GM21367 (cell line): ENCODE results near the gene AWAT1.
"Not testable (repeated sequence)": the region's sequence is repeated elsewhere in the genome, so short reads cannot be mapped to it uniquely, and the experiment has no call there.

ENCODE experiments used
- ATAC-seq: cut with Tn5 transposase; IDR thresholded peaks from one replicate; pipeline ENCODE4 v1.9.1; 2021; ENCODE audit not compliant: unreplicated experiment

The AWAT1 gene

DNA sequence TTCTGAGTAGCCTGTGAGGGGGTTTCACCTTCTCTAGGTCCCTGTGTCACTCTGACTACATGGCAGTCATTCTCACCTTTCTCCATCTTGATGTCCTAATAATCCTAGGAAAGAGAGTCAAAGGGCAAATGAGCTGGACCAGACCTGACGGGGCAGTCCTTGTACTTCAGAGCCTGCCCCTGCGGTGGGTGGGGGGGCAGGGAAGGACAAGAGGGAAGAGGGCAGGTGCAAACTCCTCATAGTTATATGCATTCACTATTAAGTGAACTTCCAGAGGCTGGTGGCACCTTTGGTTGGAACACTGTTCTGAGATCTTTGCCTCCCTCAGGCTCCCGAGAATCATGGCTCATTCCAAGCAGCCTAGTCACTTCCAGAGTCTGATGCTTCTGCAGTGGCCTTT is at the start of gene AWAT1:
TSS of gene AWAT1 (plus strand) at position 301 of the 400 bp plus-strand sequence. CDS start at position 342, 41 bp downstream.
- ATAC-seq: no peak

- ATAC-seq: no peak
These were observed 44.2 kb upstream of the AWAT1 start for GRCh38 chrX:70190225-70190624.

GRCh38 chrX:70196961-70197720 is 37.3 kb upstream of the AWAT1 start:
- ATAC-seq: no peak

- ATAC-seq: no peak
These were observed 32.7 kb upstream of the AWAT1 start for GRCh38 chrX:70201732-70202131.

GRCh38 chrX:70208479-70208878 is 26.0 kb upstream of the AWAT1 start:
- ATAC-seq: no peak

GRCh38 chrX:70209570-70209969 is 24.9 kb upstream of the AWAT1 start:
- not testable (repeated sequence) for ATAC-seq

DNA sequence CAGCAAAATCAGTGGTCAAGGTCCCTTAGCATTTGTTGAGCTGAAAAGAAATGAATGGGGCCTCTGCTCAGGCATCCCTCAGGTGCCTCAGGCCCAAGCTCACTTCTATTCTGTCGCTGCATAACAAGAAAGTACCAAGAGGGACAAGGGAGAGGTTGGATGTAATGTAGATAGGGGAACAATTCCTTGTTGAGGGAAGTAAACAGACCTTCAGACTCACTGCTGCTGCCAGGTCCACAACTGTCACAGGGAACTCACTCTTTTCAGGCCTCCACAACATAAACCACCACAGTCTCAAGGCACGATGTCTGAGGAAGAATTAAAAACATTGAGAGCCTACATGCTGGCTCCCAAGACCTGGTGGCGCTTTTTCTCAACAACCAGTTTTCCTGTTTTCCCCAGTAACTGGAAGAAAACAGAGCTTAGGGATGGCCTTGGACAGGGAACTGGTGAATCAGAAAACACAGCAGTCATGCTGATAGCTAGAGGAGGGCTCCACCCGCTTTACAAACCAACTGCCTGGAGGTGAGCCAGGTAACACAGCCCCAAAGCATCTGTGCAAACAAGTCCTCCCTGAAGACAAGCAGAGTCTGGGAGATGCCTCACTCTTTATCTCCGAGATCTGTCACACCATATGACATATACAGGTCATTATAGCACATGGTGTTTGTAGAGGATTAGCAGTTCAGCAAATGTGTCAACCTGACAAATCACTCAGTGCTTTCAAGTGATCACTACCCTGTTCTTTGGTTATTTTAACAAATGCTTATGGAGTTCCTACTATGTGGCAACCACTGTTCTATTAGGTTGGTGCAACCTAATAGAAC is 14.3 kb upstream of the AWAT1 start:
- no peak for ATAC-seq

DNA sequence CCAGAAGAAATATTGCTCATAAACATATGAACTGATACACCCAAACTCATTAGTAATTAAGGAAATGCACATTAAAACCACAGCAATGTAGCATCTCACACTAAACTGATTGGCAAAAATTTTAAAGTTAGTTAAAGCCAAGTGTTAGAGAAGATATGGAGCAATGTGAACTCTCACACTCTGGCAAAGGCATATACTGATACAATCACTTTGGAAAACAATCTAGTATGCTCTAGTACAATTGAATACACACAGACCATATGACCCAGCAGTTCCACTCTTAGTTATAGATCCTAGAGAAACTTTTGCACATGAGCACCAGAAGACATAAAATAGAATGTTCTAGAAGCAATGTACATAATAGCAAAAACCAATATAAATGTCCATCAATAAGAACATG is 8.4 kb upstream of the AWAT1 start:
- no peak for ATAC-seq

DNA sequence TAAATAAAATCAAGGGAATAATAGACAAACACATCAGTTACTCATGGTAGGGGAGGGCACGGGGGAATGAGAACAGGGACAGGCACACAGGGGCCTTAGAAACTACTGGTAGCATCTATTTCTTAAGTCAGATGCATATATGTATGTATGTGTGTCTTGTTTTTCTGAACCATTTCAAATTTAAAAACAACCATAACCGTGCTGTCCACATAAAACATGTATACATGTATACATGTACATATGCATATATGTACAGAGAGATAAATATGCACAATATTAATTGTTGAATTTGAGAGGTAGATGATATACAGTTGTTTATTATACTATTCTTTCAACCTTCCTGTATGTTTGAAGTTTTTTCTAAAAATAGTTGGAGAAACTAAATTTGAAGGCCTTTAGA is 7.8 kb upstream of the AWAT1 start:
- ATAC-seq: no peak

- no peak for ATAC-seq
These were observed 2.8 kb upstream of the AWAT1 start for GRCh38 chrX:70231666-70232065.

- ATAC-seq: no peak
These were observed 6.3 kb downstream of the AWAT1 start for GRCh38 chrX:70240751-70241150.

DNA sequence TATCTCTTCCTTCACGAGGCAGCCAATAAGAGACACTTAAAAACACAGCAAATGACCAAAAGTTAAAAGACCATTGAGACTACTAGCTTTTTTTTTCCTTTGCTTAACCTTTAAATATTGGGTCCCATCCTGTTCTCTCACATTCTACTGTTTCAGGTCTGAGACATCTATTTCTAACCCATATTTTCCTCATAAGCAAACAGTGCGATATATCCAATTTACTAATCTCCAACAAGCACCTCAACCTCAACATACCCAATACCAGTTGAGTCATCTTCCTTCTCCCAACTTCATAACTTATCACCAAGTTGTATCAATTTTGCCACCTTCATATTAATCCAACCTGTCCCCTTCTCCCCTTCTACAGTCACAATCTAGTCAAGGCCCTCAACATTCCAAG is 7.0 kb downstream of the AWAT1 start:
- ATAC-seq: no peak

DNA sequence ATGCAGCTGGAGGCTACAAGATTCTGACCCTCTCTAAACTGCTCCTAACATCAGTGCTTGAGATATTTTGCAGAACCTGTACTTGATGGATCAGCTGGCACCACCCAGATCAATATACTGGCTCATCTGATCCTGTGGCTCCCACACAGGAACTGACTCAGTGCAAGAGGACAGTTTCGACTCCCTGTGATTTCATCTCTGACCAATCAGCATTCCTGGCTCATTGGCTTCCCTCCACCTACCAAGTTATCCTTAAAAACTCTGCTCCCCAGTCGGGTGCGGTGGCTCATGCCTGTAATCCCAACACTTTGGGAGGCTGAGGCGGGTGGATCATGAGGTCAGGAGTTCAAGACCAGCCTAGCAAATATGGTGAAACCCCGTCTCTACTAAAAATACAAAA is 9.1 kb downstream of the AWAT1 start:
- ATAC-seq: not testable (repeated sequence)

DNA sequence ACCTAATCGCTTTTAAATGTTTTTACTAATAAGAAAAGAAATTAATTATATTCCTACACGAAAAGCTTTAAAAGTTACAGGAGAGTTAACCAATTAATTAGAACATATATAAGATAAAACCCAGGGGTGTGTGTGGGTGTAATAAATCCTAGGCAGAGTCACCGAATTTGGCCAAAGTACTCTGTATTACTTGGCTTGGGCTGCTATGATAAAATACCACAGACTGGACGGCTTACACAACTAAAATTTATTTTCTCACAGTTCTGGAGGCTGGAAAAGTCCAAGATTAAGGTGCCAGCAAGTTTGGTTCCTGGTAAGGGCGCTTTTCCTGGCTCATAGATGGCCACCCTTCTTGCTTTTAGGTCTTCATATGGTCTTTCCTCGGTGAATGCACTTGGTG is 10.4 kb downstream of the AWAT1 start:
- ATAC-seq: no peak

DNA sequence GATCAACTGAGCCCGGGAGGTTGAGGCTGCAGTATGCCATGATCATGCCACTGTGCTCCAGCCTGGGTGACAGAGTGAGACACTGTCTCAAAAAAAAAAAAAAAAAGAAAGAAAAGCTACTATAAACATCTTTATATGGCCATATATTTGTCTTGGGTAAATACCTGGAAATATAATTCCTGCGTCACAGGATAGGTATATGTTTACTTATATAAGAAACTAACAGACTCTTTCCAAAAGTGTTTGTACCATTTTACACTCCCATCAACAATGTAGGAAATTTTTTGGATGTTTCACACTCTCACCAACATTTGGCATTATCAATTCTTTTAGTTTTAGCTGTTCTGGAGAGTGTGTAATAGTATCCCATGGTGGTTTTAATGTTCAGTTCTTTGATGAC is 12.8 kb downstream of the AWAT1 start:
- ATAC-seq: no peak

- ATAC-seq: no peak
These were observed 18.0 kb downstream of the AWAT1 start for GRCh38 chrX:70252491-70252890.

DNA sequence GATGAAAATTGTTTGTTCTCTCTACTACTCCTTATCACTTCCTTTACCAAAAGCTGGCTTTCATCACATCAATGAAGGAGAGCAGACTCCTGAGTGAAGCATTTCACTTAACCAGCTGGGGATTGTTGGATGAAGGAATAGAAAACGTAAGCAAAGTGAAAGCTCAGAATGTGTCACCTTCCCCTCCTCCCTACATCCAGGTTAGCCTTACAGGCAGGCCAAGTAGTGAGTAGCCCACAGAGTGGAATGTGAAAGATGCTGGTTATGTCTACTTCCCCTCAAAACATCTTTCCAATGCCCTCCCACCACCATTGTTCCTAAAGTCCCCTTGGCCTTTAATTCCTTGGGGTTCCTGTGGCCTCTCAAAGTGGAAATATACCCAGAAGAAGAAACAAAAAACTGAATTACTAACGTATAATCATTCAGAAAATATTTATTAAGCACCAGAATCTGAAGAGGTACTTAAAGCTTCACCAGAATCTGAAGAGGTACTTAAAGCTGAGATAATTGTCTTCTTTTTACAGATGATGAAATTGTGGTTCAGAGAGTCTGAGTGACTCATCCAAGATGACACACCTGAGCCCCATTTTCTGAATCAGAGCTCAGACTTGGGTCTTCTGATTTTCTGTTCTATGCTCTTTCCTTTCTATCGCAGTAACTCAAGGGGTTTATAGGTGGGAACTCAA is 19.1 kb downstream of the AWAT1 start:
- ATAC-seq: no peak

GRCh38 chrX:70254063-70254400 is 19.6 kb downstream of the AWAT1 start:
- no peak for ATAC-seq

- ATAC-seq: no peak
These were observed 20.5 kb downstream of the AWAT1 start for GRCh38 chrX:70254909-70255308.

DNA sequence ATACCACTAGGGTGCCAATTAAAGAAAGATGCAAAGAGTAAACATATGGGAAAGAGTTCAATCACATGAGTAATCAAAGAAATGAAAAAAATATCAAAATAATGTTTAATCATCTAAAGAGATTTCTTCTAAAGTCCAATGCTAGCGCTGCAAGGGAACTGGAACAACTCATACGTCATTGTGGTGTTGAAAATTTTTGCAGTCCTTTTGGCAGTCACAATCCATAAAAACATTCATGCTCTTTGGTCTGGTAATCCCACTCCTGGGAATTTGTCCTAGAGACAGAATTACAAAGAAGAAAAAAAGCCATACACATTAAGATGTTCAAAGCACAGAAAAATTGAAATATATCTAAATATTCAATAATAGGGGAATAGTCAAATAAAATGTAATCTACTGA is 21.0 kb downstream of the AWAT1 start:
- no peak for ATAC-seq

DNA sequence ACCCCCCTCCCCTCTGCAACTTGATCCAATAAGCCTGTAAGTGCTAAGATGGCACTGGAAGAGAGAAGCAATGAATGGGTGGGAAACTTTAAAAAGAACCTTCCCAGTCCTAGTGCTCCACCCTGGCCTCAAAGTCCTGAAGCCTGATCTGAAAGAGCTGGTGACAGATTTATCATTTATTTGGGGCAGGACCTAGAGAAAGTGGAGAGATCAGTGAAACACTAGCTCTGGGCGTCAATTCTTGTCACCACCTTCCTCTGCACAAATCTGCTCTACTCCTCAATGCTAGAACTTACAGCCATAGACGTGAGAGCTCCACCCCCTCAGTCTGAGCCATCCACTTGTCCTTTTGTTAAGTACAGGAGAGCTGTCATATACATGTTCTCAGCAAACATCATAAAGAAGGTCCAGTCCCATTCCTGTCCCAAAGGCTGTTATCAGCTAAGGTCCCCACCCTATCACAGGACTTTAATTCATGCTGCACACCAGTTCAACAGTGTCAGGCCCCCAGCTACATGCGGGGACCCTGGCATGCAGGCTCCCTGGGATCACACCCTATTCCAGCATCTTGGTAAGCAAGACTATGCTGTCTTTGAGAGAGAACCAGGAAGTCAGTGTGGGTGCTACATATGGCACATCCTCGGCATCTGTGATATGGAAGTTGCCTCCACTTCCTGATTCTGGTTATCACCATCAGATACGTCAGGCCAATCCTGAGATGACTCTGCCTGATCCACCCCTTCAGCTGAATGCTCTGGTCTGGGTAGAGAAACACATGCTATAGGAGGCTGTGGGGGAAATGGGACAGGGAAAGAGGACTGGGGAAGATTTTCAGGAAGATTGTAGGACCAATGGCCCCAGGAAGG is 23.2 kb downstream of the AWAT1 start:
- no peak for ATAC-seq
